Measurements from ENCODE around the gene ADPRH.

DNA sequence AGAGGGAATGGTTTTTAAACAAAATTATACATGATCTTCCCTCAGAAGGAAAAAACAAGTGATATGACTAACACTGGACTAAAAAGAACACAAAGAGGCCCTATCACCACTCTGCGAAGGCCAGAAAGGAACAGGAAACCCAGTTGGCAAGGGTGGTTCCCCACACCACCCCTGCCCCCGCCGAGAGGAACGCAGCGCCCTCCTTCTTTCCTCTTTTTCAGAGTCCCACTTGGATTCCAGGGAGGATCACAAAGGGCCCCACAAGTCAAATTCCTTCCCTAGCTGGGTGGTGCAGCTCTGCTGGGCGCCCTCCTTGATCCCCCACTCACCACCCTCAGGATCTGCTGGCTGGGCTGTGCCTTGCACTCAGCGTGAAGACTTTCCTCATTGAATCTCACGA is 48.2 kb downstream of the ADPRH start:
- TF ChIP-seq POLR2A (IDR thresholded peaks at IDR 0.05), result no peak
- TF ChIP-seq, protein P1, sequence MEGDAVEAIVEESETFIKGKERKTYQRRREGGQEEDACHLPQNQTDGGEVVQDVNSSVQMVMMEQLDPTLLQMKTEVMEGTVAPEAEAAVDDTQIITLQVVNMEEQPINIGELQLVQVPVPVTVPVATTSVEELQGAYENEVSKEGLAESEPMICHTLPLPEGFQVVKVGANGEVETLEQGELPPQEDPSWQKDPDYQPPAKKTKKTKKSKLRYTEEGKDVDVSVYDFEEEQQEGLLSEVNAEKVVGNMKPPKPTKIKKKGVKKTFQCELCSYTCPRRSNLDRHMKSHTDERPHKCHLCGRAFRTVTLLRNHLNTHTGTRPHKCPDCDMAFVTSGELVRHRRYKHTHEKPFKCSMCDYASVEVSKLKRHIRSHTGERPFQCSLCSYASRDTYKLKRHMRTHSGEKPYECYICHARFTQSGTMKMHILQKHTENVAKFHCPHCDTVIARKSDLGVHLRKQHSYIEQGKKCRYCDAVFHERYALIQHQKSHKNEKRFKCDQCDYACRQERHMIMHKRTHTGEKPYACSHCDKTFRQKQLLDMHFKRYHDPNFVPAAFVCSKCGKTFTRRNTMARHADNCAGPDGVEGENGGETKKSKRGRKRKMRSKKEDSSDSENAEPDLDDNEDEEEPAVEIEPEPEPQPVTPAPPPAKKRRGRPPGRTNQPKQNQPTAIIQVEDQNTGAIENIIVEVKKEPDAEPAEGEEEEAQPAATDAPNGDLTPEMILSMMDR (IDR thresholded peaks at IDR 0.05), result no peak
